Measurements from ENCODE around the gene IMPDH1.
A peak's percentile ranks its signal among the peaks of the same experiment; 100 is the strongest.

Gene IMPDH1

DNA sequence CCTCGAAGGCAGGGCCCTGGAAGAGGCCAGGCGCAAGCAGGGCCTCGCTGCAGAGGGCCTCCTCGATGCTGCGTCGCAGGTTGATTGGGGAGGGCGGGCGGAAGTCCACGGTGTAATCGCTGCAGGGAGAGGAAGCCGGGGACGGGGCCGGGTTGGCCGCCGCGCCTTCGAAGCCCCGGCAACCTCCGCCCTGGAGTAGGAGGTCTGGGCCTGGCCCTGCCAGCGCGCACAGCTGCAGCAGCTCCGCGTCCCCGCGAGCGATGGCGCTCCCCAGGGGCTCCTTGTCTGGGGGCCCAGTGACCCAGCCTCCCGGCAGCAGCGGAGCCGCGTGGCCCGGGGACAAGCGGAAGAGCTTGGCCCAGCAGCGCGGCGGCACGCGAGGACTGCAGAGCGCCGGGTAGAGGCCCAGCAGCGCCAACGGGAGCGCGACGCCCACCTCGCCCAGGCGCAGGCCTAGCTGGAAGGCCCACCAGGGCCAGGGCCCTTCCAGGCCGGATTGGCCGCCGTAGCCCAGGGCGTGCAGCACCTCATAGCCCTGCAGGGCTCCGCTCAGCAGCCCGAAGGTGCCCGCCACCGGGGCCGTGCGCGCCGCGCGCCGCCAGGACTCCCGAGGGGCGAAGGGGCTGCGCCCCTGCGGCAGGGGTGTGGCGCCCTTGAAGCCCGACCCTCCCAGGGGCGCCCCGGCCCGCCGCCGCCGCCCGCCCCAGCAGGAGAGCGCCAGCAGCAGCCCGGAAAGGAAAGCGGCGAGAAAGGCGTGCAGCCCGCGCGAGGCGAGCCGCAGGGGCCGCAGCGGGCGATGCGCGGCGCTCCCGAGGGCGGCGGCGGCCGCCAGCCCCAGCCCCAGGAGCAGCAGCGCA lies 58.3 kb downstream of the IMPDH1 start:
- Histone ChIP-seq H3K27ac (ENCODE audit: low read length) (no peak overlapping the region), H3K9ac (ENCODE audit: low read depth, low read length) (no peak overlapping the region), H3K9me3 (ENCODE audit: insufficient read depth, low read depth, low read length) (no peaks in the 10 kb centered on the region), H3K4me3 (ENCODE audit: low read length) (no peak overlapping the region), H3K27me3 (ENCODE audit: insufficient read depth, low read length) (peaks cover 79% of the 10 kb centered on the region), H3K4me1 (ENCODE audit: insufficient read depth, low read length) (no peaks in the 10 kb centered on the region), H3K36me3 (ENCODE audit: insufficient read depth, low read depth, low read length) (no peaks in the 10 kb centered on the region)

GRCh38 chr7:128350708-128351295 lies 59.0 kb downstream of the IMPDH1 start:
- Histone ChIP-seq H3K9ac (ENCODE audit: low read depth, low read length) (no peak overlapping the region), H3K36me3 (ENCODE audit: insufficient read depth, low read depth, low read length) (no peaks in the 10 kb centered on the region), H3K4me1 (ENCODE audit: insufficient read depth, low read length) (no peaks in the 10 kb centered on the region), H3K9me3 (ENCODE audit: insufficient read depth, low read depth, low read length) (no peaks in the 10 kb centered on the region), H3K4me3 (ENCODE audit: low read length) (no peak overlapping the region), H3K27ac (ENCODE audit: low read length) (no peak overlapping the region), H3K27me3 (ENCODE audit: insufficient read depth, low read length) (peaks cover 79% of the 10 kb centered on the region)

GRCh38 chr7:128349466-128349825 lies 60.3 kb downstream of the IMPDH1 start:
- no peaks in the 10 kb centered on the region for H3K9me3 ChIP-seq (ENCODE audit: insufficient read depth, low read depth, low read length)
- no peaks in the 10 kb centered on the region for H3K4me1 ChIP-seq (ENCODE audit: insufficient read depth, low read length)
- no peak overlapping the region for H3K27ac ChIP-seq (ENCODE audit: low read length)
- no peak overlapping the region for H3K4me3 ChIP-seq (ENCODE audit: low read length)
- H3K27me3 ChIP-seq (ENCODE audit: insufficient read depth, low read length): peaks cover 72% of the 10 kb centered on the region
- H3K36me3 ChIP-seq (ENCODE audit: insufficient read depth, low read depth, low read length): no peaks in the 10 kb centered on the region
- no peak overlapping the region for H3K9ac ChIP-seq (ENCODE audit: low read depth, low read length)

- Histone ChIP-seq H3K4me3 (ENCODE audit: low read length) (no peak overlapping the region), H3K27me3 (ENCODE audit: insufficient read depth, low read length) (peaks cover 55% of the 10 kb centered on the region), H3K9me3 (ENCODE audit: insufficient read depth, low read depth, low read length) (no peaks in the 10 kb centered on the region), H3K4me1 (ENCODE audit: insufficient read depth, low read length) (peaks cover 2% of the 10 kb centered on the region), H3K9ac (ENCODE audit: low read depth, low read length) (no peak overlapping the region), H3K36me3 (ENCODE audit: insufficient read depth, low read depth, low read length) (no peaks in the 10 kb centered on the region), H3K27ac (ENCODE audit: low read length) (no peak overlapping the region)
Measured at GRCh38 chr7:128347647-128348097, 62.1 kb downstream of the IMPDH1 start.

DNA sequence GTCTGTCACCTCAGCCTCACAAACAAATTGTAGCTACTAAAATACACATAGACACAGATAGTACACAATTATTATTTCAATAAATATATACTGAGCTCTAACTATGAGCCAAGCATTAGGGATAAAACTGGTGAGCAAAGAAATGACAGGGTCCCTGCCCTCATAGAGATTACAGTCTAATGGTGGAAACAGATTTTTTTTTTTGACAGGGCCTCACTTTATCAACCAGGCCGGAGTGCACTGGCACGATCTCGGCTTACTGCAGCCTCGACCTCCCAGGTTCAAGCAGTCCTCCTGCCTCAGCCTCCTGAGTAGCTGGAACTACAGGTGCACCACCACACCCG lies 65.4 kb downstream of the IMPDH1 start:
- peaks cover 4% of the 10 kb centered on the region for H3K4me1 ChIP-seq (ENCODE audit: insufficient read depth, low read length)
- no peak overlapping the region for H3K9ac ChIP-seq (ENCODE audit: low read depth, low read length)
- H3K4me3 ChIP-seq (ENCODE audit: low read length): no peak overlapping the region

DNA sequence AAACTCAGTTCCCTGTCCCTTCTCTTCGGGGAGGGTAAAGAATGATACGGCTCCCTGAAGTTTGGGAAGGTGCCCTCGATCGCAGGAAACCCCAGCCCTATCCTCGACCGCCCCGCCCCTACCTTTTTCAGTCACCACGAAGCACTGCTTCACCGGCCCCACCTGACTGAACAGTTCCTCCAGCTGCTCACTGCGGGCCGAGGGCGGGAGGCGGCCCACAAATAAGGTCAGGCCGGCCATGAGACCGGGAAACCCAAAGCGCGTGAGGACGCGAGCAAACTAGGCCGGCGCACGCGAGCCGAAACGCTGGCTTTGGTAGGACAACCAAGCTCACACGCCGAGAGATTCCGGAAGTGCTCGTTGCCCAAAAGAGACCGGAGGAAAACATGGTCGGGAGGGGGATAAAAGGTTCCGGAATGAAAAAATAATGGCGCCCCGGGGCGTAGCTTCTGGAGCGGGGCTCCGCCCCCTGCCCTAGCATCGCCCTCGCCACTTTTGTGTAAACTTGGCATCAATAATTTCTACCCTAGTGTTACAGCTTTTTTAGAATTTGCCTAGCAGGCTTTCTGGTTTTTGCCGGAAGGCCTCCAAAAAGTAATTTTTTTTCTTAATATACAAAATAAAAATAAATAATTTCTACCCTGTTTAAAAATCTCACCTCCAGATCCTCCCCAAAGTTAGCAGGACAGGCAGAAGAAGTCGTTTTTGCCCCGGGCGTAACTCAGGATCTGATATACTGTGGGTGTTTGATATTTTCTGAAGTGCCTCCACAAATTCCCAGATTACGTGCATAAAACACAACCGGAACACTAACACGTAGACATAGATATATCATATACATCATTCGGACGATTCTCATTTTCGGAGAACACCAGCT lies 66.0 kb downstream of the IMPDH1 start, which contains the start of gene RBM28:
TSS of gene RBM28 (minus strand) at position 355 of the 877 bp plus-strand sequence. CDS start at position 240, 115 bp downstream.
- H3K27ac ChIP-seq (ENCODE audit: low read length): peak within 1 kb of the TSS; percentile 20
- H3K9ac ChIP-seq (ENCODE audit: low read depth, low read length): peak within 1 kb of the TSS; percentile 83
- peaks cover 4% of the 10 kb centered on the region for H3K4me1 ChIP-seq (ENCODE audit: insufficient read depth, low read length)
- no peaks in the 10 kb centered on the region for H3K9me3 ChIP-seq (ENCODE audit: insufficient read depth, low read depth, low read length)
- peaks cover 16% of the 10 kb centered on the region for H3K27me3 ChIP-seq (ENCODE audit: insufficient read depth, low read length)
- H3K4me3 ChIP-seq (ENCODE audit: low read length): peak within 1 kb of the TSS; percentile 82
- peaks cover 19% of the 10 kb centered on the region for H3K36me3 ChIP-seq (ENCODE audit: insufficient read depth, low read depth, low read length)

More for the DNA sequence above, 65.4 kb downstream of the IMPDH1 start:
- Histone ChIP-seq H3K9me3 (ENCODE audit: insufficient read depth, low read depth, low read length) (no peaks in the 10 kb centered on the region), H3K27me3 (ENCODE audit: insufficient read depth, low read length) (peaks cover 22% of the 10 kb centered on the region), H3K27ac (ENCODE audit: low read length) (no peak overlapping the region), H3K36me3 (ENCODE audit: insufficient read depth, low read depth, low read length) (peaks cover 13% of the 10 kb centered on the region; the same call in 1 of the 2 replicates)
